DMS 273 treated with DMSO at 0.1 percent for 48 hours (cell line): ENCODE results near the gene LYPLA2.
A peak's percentile ranks its signal among the peaks of the same experiment; 100 is the strongest.

ENCODE experiments used
- DNase-seq: peaks from one replicate; lab custom pipeline; 2025; lab: John Stamatoyannopoulos, UW

Gene LYPLA2

GRCh38 chr1:23790696-23791515 lies at the start of gene LYPLA2:
TSS of gene LYPLA2 (plus strand) at chr1:23791145. CDS start at chr1:23792683, 1,538 bp downstream.
- peak; percentile 58 for DNase-seq

- DNase-seq, result no peak
Observed at GRCh38 chr1:23741609-23742008, 49.3 kb upstream of the LYPLA2 start.

GRCh38 chr1:23742670-23743286 lies 48.2 kb upstream of the LYPLA2 start:
- DNase-seq, result no peak

GRCh38 chr1:23743287-23744152 lies 47.4 kb upstream of the LYPLA2 start, which contains the start of gene ELOA:
TSS of gene ELOA (plus strand) at chr1:23743471. CDS start at chr1:23743504, 33 bp downstream.
- DNase-seq, result no peak

- DNase-seq, result peak; percentile 45
Observed at GRCh38 chr1:23745515-23745914, 45.4 kb upstream of the LYPLA2 start.

GRCh38 chr1:23748016-23748415 lies 42.9 kb upstream of the LYPLA2 start:
- no peak for DNase-seq

GRCh38 chr1:23751050-23751814 lies 39.7 kb upstream of the LYPLA2 start:
- no peak for DNase-seq

- DNase-seq, result no peak
Observed at GRCh38 chr1:23751815-23752200, 39.1 kb upstream of the LYPLA2 start.

GRCh38 chr1:23752909-23753308 lies 38.0 kb upstream of the LYPLA2 start:
- no peak for DNase-seq

- DNase-seq, result no peak
Observed at GRCh38 chr1:23756676-23757075, 34.3 kb upstream of the LYPLA2 start.

- no peak for DNase-seq
Observed at GRCh38 chr1:23757812-23758211, 33.1 kb upstream of the LYPLA2 start.

- no peak for DNase-seq
Observed at GRCh38 chr1:23759277-23759676, 31.7 kb upstream of the LYPLA2 start.

GRCh38 chr1:23763041-23763577 lies 27.8 kb upstream of the LYPLA2 start:
- DNase-seq, result no peak

- DNase-seq, result no peak
Observed at GRCh38 chr1:23768733-23769132, 22.2 kb upstream of the LYPLA2 start.

- DNase-seq, result no peak
Observed at GRCh38 chr1:23772049-23772853, 18.7 kb upstream of the LYPLA2 start.

GRCh38 chr1:23772854-23773242 lies 18.1 kb upstream of the LYPLA2 start:
- no peak for DNase-seq

- DNase-seq, result no peak
Observed at GRCh38 chr1:23774174-23774880, 16.6 kb upstream of the LYPLA2 start.

GRCh38 chr1:23776217-23776616 lies 14.7 kb upstream of the LYPLA2 start:
- no peak for DNase-seq

- DNase-seq, result peak; percentile 61
Observed at GRCh38 chr1:23777979-23778814, 12.7 kb upstream of the LYPLA2 start, which contains the start of gene PITHD1. TSS of gene PITHD1 (plus strand) at chr1:23778418. CDS start at chr1:23778516, 98 bp downstream.
